SKM-1 treated with dmso at 0.1 percent for 144 hours (cell line): ENCODE measurements around the gene DCTN5.
"Not testable (repeated sequence)": the region's sequence is repeated elsewhere in the genome, so short reads cannot be mapped to it uniquely, and the experiment has no call there.

ENCODE experiments used
- DNase-seq: peaks from one replicate; lab custom pipeline; 2025; ENCODE audit not compliant: unreplicated experiment; lab: John Stamatoyannopoulos, UW

Gene DCTN5

DNA sequence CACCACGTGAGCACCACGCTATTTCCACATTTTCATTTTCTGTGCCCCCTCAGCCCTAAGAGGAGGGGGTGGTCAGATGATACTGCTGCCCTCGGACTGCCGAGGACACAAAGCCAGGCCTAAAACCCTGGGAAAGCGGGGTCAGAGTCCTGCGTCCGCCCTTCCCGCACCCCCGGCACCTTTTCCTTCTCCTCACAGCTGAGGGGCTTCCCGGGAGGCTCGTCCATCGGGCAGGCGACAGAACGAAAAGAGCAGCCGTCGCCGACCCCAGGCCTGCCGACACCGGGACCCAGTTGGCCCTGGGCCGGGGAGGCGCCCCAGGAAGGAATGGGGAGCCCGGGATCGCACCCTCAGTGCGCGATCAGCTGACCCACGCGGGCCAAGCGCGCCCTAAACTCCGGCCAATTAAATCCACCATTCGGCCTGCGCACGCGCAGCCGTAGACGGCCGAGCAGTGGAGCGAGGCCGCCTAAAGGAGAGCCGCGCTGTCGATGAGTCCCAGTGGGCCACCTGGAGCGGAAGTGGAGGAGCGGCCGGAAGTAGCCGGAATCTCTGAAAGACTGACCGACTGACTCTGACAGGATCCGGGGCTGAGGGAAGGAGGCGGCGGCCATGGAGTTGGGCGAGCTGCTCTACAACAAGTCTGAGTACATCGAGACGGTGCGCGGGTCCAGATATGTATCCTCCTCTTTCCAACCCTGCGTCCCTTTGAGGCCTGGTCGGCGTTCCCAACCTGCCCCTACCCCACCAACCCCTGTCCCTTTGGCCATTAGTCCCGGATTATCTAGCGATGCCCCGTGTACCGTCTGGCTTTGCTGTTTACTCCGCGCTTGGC lies at the start of gene DCTN5, which contains the start of gene PALB2:
Gene DCTN5 (plus strand): TSS at position 536 of the 835 bp plus-strand sequence. CDS start 77 bp downstream, at position 613.
Gene PALB2 (minus strand): TSS at position 380 of the 835 bp plus-strand sequence. CDS start 153 bp downstream, at position 227.
- peak; percentile 96 for DNase-seq

DNA sequence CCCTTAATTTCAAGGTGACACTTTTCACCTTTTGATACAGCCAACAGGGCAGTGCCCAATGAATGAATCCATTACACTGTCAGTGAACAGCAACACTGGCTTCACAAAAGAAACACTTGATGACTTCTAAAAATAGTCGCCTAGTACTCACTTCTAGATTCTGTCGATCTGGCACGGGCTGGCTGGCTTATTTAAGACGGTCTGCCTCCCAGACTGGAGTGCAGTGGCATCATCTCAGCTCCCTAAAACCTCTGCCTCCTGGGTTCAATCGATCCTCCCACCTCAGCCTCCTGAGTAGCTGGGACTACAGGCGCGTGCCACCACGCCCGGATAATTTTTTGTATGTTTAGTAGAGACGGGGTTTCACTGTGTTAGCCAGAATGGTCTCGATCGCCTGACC lies 47.1 kb upstream of the DCTN5 start:
- DNase-seq = no peak

DNA sequence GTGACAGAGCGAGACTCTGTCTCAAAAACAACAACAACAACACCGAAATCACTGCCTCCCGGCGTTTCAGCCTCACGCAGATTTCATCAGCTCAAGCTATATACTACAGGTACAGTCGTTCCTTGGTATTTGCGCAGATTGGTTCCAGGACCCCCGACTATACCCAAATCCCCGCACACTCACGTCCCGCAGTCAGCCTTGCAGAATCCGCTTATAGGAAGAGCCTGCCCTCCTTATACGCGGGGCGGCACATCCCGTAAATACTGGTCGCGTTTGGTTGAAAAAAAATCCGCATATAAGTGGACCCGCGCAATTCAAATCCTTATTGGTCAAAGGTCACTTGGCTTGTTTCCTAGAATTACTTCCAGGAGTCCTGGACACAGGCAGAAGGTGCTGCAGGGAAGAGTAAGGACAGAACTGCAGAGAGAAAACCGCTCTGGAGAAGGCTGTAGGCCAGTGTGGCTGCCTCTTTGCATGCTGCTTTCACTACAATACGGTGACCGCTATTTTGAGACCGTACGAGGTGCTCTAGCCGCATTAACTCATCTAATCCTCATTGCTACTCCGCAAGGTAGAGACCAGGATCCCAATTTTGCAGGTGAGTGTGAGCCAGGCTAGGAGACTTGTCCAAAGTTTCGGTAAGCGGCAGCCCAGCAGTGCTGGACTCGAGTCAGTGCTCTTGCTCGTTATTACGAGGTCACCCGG lies 45.9 kb upstream of the DCTN5 start:
- DNase-seq = no peak

- DNase-seq = peak; percentile 90
These were observed 45.1 kb upstream of the DCTN5 start, which contains the start of gene NDUFAB1 for GRCh38 chr16:23595951-23596720. Gene NDUFAB1 (minus strand): TSS chr16:23596316. CDS start chr16:23596290, 26 bp downstream.

- no peak for DNase-seq
These were observed 44.1 kb upstream of the DCTN5 start for GRCh38 chr16:23597003-23597756.

GRCh38 chr16:23607726-23608125 lies 33.5 kb upstream of the DCTN5 start:
- no peak for DNase-seq

- DNase-seq = no peak
These were observed 33.1 kb upstream of the DCTN5 start for GRCh38 chr16:23608194-23608593.

- no peak for DNase-seq
These were observed 31.3 kb upstream of the DCTN5 start for GRCh38 chr16:23609929-23610328.

DNA sequence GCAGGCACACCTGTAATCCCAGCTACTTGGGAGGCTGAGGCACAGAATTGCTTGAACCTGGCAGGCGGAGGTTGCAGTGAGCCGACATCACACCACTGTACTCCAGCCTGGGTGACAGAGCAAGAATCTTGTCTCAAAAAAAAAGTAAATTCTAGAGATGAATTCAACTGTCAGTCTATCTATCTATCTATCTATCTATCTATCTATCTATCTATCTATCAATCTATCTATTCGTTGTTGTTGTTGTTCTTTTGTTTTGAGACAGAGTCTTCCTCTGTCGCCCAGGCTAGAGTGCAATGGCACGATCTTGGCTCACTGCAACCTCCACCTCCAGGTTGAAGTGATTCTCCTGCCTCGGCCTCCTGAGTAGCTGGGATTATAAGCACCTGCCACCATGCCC lies 30.4 kb upstream of the DCTN5 start:
- not testable (repeated sequence) for DNase-seq

DNA sequence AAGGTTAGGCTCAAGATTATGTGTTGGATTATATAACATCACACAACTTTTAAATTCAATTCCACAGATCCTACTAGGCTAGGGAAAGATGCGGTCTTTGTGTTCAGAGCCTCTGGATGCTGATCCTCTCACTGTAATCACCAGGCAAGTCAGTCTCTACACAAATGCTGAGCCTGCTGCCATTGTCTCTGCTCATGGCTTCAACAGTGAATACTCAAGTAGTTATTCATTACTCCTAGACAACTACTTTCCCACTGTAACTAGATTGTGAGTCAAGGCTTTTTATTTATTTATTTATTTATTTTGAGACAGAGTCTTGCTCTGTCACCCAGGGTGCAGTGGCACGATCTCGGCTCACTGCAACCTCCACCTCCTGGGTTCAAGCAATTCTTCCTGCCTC lies 29.3 kb upstream of the DCTN5 start:
- no peak for DNase-seq

GRCh38 chr16:23615805-23616204 lies 25.5 kb upstream of the DCTN5 start:
- DNase-seq = no peak

GRCh38 chr16:23624092-23624491 lies 17.2 kb upstream of the DCTN5 start:
- no peak for DNase-seq

DNA sequence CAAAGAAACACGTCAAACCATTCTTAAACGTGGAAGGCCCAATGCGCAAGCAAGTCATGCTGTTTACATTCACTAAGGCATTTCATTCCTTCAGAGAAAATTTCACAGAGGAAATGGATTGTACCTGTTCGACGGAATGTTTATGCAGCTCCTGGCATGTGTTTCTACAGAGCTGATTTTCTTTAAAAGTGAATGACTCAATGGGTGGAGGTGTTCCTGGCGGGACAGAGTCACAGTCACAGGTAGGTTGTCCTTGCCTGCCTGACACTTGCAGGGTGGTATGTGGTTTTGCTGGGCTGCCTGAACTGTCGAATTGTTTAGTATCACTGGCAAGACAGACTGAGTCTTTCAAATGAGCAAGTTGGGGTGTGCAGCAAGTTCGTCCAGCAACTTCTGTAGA lies 11.8 kb upstream of the DCTN5 start:
- DNase-seq = no peak

- not testable (repeated sequence) for DNase-seq
These were observed 9.4 kb upstream of the DCTN5 start for GRCh38 chr16:23631874-23632273.

GRCh38 chr16:23634461-23635036 lies 6.7 kb upstream of the DCTN5 start:
- DNase-seq = no peak

GRCh38 chr16:23635958-23636357 lies 5.3 kb upstream of the DCTN5 start:
- DNase-seq = no peak

GRCh38 chr16:23640615-23640930 lies 693 bp upstream of the DCTN5 start:
- no peak for DNase-seq

DNA sequence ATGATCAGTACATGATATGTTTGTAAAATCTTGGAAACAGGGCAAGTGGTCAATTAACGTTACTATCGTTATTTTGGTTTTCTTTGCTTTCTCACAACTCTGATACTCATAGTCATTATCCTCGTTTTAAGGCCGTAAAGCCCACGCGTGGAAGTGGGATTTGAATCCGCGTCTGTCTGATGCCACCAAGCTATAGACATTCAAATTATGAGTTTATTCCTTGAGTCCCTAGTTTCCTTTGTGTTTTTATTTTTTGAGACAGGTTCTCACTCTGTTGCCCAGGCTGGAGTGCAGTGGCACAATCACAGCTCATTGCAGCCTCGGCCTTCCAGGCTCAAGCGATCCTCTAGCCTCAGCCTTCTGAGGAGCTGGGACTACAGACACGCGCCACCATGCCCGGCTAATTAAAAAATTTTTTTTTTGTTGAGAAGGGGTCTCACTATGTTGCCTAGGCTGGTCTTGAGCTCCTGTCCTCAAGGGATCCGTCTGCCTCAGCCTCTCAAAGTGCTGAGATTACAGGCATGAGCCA lies 1.0 kb downstream of the DCTN5 start:
- no peak for DNase-seq

DNA sequence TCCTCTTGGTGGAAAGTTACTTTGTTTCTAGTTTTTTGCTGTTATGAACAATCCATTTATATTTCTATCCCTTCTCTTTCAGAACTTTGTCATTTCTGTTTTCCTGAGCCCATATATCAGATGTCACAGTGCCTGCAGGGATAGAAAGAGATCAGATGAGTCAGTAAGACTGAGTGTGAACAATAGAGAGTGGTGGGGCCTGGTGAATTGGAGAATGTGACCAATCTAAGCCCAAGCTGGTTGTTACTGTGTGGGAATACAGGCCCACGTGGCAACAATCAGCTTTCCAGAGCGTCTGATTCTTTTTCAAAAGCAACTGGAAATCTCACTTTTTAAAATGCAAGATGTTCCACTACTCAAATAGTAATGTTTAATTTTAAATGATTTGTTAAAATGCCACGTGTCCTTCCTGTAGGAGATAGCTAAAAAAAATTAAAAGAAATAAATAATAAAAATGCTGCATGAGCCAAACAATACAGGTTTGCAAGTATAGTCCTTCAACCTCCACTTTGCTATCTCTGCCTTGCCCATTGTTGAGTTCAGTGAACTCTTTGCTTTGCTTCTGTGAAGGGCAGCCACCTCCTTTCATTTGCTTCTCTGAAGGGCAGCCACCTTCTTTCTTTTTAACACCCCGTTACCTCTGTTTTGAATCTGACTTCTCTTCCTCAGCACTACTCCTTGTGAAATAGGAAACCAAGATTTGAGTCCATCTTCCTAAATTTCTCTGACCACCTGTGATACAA lies 9.6 kb downstream of the DCTN5 start:
- DNase-seq = no peak
